Amniotic stem cell (primary cell): ENCODE measurements around the gene SH3BP4.
A peak's percentile ranks its signal among the peaks of the same experiment; 100 is the strongest.

ENCODE experiments used
- DNase-seq: peaks from one replicate; lab custom pipeline; 2025; lab: John Stamatoyannopoulos, UW

The SH3BP4 gene

DNA sequence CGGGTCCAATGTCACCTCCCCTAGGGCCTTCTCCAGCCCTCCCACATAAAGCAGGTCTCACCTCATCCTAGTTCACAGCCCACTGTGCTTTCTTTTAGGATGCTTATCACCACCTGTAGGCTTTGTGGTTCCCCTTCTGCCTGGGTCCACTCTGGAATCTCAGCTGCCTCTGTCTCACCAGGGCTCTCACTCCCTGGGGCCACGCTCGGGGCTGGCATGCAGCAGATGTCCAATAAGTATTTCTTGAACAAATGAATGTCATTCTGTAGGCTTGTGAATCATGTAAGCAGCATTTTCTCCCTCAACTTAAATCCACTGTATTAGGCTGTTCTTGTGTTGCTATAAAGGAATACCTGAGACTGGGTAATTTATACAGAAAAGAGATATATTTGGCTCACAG, 4.3 kb upstream of the SH3BP4 start:
- no peak for DNase-seq

DNA sequence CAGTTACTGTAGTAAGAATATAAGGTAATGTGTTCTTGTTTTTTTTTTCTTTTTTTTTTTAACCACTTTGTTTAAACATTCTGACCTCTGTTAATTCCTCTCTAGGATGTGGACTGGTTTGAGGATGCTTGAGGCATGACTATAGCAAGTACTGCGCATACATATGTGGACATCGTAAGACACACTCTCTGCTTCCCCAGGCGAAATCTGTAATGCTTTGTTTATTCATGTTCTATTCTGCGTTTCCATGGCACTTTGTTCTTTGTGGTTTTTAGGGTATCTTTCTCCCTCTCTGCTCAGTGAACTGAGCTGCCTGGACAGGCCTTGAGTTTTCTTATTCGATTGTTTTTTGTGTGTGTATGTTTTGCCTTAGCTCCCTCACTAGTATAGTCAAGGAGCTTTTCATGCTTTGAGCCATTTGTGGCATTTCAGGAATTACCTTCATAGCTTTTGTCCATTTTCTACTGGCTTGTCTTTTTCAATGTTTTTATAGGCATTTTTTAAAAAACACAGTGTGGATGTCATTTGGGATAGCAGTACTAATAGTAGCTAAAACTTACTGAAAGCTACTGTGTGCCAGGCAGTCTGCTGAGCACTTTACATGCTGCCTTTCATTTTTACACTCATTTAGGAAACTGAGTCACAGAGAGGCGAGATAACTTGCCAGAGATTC, 1.9 kb upstream of the SH3BP4 start:
- DNase-seq, result peak; percentile 97

DNA sequence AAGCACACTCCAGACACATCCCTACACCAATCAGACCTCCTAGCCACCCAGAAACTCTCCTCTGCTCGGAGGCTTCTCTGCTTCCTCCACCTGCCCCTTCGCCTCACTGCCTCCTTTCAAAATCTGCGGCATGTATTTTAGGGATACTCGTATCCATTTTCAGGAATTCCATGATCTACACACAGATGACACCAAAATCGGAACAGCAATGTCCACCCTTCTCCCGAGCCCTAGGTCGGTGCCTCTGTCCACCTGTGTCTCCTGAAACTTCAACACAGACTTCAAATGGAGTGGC, 1.4 kb upstream of the SH3BP4 start:
- no peak for DNase-seq

DNA sequence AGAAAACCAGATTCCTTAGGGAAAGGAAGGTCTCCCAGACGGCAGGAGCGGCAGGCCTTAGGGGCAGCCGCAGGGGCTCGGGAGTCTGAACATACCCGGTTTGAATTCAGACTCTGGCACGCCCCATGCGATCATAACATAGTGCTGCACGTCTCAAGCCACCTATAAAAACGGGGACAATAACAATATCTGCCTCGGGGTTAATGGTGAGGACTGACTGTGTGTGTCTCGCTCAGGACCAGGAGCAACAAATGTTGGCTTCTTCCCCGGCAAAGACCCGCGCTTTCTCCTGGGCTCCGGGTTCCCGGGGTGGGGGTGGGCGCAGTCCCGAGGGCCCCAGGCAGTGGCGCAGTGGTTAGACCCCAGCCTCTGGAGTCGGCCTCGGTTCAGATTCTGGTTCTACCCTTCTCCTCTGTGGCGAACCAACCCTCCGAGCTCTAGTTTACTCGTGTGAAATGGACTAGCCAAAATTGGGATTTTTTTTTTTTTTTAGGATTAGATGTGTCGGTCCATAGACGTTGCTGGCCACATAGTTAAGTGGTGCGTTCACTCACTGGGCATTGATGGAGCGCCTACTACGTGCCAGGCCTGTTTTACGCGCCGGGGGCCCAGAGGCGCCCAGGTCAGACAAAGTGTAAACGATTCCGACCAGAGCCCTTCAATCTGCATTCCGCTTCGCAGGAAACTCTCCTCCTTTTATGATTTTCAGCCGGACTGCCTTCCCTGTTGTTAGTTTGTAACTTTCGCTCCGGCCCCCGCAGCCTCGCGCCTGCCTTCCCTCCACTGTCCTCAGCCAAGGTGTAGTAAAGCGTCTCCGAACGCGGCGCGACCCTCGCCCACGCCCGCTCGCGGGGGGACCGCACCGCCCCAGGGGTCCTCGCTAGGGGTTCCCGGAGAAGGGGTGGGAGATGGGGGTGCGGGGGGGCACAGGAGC, 820 bp upstream of the SH3BP4 start:
- DNase-seq, result no peak

DNA sequence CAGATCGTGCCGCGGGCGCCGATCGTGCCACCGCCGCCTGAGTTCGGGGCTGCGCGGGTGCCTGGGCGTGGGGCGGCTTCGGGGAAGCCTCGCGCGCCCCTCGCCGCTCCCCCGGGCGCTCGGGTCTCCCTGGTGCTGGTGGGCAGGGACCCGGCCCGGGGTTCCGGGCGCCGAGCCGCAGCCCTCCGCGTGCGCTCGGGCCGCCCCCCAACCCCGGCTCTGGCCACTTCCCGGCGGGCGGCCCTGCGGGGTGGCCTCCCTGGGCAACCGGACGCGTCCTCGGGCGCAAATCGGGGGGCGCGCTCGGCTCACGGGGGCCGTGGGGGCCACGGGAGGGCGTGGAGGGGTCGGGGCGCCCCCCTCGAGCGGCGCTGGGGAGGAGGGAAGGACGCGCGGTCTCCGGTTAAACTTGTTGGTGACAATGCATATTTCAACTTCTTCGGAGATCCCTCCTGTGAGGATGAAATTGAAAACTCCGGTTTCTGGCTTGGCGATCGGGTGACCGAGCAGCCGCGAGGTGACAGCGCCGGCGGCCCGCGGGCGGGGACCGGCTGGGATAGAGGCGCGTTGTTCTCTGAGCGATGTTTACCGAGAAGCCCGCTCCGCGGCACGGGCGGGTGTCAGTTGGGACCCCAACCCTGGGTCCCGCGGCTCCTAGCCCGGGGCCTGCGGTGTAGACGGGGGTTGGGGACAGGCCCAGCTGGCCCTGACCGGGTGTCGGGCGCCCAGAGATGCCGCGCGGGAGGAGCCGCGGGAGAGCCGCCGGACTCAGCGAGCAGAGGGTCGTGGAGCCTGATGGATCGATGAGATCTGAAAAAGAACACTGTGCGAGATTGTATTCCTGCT, 676 bp downstream of the SH3BP4 start:
- DNase-seq, result no peak

DNA sequence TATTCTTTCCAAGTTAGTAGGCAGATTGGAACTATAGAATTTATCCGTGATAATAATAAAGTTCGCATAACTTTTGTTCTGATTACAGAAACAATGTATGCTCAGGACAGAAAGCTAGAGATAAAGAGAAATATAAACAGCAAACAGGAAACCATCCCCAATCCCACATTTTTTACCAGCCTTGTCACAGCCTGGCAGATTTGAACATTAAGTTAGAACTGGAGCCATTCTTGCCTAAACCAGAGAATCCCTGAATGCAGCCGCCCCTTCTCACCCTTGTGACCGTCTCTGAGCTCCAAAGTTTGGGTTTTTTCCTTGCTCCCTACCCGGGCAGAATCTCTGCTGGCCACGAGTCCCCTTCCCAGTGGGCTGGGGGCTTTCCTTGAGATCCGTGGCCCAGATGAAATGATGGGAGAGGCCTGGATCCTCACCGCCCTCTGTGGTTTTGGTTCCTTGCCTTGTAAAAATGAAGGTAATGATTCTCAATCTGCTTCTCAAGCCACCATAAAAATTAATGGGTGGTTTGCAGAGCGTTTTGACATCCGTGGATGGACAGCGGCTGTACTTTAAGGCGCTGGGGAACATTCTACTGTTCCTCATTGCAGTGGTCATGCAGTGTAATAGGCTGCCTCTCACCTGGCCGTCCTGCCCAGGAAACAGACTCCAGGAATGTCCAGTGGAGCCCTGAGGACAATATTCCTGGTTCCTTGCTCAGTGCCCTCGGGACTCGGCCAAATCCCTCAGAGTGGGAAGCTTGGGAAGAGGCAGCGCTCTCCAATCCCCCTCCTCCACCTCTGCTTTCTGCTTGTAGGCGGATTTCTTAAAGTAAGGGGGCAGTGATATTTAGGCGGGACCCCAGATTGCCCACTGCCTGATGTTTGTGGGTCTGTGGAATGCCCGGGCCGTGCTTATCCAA, 1.6 kb downstream of the SH3BP4 start:
- no peak for DNase-seq

DNA sequence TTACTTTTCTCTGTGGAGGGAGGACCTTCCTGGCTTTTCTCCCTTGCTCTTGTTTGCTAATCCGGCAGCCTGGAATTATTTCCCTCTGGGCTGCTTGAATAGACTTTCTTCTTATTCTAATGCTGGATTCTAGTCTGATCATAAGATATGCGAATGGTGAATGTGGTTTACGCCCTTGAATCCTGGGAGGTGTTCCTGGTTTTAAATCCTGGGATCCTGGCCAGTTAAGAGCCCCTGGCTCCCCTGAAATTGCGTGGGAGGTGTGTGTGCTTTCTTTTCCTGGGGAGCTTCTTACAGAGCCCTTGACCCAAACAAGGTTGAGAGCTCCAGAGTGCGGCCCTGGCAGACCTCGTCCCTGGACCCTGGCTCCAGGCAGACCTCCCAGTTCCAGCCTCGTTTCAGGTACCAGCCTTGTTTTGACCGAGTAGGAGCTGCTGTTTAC, 2.8 kb downstream of the SH3BP4 start:
- DNase-seq, result no peak

DNA sequence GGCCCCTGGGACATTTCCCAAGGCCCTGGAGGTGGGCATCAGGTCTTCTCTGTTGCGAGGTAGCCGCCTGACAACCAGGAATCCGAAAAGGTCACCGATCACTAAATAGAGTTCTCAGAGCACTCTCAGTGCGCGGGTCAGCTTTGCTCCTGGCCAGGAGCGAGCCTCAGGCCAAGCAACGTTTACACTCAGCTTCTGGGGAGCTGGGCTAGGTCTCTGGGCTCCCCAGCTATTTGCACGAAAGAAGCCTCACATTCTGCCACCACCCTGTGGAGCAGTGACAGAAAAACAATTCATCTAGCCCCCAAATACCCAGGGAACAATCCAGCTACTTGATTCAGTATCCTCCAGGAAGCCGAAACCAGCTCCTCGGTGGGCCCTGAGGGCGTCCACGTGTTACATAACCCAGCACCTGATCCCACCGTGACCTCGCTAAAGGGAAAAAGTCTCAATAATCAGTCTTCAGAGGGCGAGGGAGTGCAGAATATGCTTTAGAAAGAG, 3.3 kb downstream of the SH3BP4 start:
- DNase-seq, result no peak

DNA sequence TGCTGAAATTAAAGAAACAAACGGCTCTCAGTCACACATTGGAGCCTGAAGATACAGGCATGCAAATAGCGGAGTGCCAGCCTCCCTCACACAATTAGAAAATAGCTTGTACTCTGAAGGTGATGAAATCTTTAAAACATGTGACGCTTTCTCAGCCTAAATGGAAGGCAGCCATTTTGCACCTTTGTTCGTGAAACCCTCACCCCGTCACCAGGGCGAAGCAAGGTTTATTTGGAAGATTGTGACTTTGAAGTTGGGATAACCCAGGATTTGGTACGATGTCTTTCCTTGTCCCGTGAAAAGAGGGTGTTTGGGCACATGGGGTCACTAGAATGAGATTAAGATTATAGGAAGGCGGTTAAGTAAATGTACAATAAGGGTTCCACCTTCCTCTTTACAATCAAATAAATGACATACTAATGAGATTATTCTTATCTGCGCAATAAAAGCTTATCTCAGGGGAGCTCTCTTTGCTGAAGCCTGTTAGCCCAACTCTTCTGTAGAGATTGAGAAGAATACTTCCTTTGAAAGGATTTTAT, 4.2 kb downstream of the SH3BP4 start:
- DNase-seq, result no peak

DNA sequence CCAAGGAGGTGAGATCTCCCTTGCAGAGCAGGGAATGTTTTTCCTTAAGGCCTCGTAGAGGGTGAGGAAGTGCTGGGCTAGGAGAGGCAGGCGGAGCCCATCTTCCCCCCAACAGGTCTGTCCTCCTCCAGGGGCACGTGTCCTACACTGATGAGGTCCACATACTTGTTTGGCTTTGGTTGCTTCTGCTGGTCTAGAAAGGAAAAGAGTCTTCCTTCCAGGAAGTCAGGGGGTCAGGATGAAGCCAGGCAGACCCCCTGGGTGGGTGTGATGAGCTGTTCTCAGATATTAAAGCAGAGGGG, 6.0 kb downstream of the SH3BP4 start:
- DNase-seq, result no peak

DNA sequence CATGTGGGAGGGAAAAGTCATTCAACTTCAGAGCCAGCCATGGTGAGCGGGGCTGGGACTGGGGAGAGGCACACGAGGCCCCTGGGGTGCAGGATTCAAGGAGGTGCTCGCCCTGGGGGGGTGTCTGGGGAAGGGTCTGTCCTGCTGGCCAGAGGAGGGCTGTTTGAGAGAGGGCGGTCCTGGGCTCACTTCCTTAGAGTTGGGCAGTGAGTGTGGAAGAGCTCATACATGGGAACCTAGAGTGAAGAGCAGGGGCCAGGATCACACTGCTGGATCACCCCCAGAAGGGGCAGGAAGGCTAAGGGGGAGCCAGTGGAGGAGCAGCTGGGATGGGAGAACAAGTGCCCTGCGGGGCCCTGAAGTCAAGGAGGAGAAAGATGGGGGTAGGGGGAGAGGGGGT, 6.5 kb downstream of the SH3BP4 start:
- DNase-seq, result no peak

DNA sequence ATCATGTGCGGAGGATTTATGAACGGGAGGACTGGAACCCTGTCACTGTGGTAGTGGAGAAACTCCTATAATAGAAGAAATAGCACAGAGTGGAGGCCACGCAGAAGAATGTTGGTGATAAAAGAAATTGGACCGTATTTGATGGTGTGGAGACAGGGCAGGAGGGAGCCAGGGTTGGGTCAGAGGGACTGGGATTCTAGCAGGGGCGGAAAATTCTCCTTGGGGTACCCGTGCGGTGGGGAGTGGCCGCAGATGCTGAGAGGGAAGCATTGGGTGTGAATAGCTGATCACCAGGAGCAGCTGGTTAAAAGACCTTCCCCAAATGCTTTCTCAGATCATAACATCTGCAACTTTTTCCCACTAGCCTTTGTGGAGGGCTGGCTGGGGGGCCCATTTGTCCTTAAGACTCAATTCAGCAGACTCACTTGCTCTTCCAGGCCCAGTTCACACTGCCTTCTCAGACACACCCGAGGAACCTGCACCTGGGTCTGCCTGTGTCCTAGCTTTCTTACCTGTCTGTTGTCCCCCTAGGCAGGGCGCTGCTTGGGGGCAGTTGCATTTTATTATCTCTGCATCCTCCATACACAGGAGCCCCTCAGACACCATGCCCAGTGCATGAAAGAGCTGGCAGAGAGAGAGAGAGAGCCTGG, 7.1 kb downstream of the SH3BP4 start:
- no peak for DNase-seq

DNA sequence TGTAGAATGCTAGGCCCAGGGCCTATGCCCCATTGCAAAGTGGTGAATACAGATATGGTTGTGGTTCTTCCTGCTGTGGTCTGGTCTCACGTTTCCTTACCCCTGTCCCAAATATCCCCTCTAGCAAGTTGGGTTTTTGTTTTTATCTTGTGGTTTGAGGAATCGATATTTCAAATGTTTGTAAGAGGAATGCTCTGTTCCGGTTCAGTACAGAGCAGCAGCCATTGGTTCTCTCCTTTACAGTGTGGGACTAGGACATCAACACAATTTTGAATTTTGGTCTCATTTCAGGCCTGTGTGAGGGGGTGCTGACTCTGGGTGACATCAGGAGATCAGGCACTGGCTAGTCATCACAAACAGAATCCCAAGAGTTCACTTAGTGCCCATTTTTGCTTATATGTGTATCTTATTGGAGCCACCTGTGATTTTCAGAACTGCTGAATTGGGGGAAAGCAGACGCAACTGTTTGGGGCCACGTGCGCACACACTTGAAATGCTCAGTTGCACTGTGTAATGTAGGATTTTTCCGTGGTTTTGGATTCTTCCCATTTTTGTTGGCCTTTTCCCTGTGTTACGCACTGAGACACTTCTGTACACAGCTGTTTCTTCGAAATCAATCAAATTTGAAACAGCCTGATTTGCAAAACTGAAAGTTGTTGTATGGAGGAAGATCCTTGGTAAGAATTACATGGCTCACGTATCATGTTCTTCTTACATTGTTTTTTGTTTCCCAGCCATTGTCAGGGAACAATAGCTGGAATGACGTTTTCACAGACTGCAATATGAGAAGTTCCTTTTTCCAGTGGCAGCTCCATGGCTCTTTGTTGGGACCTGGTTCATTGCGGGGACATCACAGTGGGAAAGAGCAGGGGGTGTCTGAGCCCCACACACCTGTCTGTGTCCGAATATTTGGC, 8.6 kb downstream of the SH3BP4 start:
- DNase-seq, result no peak

DNA sequence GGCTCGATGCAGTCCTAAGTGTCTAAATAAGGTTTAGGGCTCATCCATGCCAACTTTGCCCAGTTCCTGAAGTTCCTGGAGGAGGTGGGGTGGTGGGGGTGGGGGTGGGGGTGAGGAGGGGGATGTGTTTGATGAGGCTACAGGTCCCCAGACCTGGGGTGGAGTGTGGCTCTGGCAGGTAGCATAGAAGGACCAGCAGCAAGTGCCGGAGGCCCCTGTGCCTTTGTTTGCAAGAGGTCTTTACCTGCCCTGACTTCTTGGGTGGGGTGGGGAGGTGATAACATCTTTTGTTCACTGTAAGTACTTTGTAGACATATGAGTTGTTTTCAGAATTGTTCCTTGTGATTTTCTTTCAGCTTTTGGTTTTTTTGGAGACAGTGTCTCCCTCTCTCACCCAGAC, 10.0 kb downstream of the SH3BP4 start:
- DNase-seq, result no peak

DNA sequence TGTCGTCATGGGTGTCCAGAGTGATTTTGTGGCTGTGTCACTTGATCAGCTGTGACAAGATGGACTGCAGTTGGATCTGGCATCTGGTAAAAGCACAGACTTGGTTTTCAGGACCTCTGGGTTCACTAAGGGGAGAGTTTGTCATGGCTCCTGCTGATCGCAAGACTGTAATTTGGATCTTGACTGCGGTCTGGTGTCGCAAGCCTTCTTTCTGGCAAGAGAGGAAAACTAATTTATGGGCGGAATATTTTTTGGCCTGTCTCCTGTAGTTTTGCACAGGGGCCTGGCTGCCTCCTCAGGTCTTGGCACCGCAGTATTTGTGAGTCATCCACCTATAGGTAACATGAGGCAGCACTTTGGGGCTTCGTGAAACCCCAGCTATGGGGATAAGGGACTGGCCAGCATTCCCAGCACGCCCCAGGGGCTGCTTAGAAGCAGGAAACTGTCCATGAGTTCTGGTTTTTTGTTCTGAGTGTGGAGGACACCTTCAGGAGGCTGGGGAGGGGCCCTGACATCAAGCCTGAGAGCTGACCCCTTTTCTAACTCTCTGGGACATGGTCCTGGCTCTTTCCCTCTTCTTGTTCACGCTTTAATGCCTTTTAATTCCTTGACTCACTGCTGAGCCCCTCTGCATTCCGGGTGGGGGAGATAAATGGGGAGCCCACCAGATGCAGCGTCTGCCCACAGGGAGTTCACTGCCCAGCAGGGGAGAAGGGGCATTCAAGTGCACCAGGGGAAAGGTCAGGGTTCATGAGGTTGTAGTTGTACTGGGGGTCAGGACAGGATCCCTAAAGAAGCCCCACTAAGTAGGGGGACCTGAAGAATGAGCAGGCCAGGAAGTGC, 12.2 kb downstream of the SH3BP4 start:
- no peak for DNase-seq

DNA sequence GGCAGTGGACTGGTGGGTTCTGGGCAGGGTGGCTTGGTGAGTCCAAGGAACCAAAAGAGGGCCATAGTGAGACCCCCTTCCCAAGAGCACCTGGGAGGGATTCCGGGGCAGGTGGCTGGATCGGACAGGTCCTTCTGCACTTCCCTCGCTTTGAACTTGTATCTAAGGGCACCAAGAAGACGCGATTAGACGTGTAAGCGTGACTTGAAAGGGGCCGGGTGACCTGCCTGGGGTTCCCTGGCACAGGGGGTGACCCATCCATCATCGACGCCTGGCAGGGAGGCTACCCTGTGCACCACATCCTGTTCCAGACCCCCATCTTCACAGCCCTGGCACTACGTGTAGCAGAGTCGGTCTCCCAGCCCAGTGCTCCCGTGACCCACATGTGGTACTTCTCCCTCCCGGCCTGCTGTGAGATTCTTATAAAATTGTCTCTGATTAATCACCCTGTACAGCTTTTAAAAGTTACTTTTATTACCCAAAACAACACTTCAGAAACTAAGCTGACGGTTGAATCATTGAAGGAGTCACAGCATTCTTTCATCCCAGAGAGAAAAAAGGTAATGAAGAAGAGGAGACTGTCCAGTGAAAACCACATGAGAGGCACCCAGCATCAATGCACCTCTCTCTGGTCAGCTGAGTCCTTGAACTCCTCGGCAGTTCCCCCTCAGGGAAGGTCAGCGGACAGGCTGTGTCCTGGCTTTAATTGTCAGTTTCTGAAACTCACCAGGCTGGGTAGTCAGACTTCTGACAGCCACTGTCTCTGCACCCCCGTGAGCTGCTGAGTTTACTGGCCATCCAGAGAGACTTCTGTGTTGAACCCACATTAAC, 13.0 kb downstream of the SH3BP4 start:
- DNase-seq, result no peak

DNA sequence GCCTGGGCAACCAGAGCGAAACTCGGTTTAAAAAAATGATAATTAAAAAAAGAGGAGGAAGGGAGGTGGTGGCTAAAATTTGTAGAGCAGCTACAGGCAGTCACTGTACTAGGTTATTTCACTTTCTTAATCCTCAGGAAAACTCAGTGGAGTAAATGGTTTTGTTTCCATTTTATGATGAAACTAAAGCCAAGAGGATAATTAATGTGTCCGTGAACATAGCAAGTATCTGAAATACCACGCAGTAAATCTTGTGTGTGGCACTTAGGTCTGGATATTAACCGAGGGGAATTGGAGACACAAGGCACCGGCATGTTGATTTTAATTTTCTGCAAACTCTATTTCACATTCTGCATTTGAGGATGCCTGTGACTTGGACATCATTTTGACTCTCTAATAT, 14.5 kb downstream of the SH3BP4 start:
- DNase-seq, result no peak
